Measurements from ENCODE around the gene NFYA.

- TF ChIP-seq EZH2 (IDR thresholded peaks at IDR 0.05) (no peak), POLR2AphosphoS5 (IDR thresholded peaks at IDR 0.05; ENCODE audit: borderline replicate concordance, low read depth, low read length) (no peak)
Observed at GRCh38 chr6:41036601-41037000, 36.2 kb upstream of the NFYA start.
